Measurements from ENCODE around the gene PABPN1L. TPM values are rescaled to one million over a fixed set of nuclear protein-coding genes. Genes with fewer than 3 reads are reported as not detected.

Gene PABPN1L
- total and polyA plus RNA-seq, 9 of the 15 experiments (the other 6 are each of a cell fraction or from before 2014, with no cell fraction given) = 0.11 to 0.32 TPM; not detected in 7

- TF ChIP-seq CBFB (CRISPR knock-in tag; IDR thresholded peaks at IDR 0.05) = no peak
- TF ChIP-seq ZFP30 (CRISPR knock-in tag; IDR thresholded peaks at IDR 0.05; ENCODE audit: borderline replicate concordance) = no peak
- no peak for TF ChIP-seq ZNF639 (CRISPR knock-in tag; conservative IDR thresholded peaks at IDR 0.05 in 1 of 2, IDR thresholded peaks at IDR 0.05 in 1 of 2)
- TF ChIP-seq POLR2H (tag; IDR thresholded peaks at IDR 0.05; ENCODE audit: low read depth) = no peak
- no peak for TF ChIP-seq ZNF77 (CRISPR knock-in tag; IDR thresholded peaks at IDR 0.05)
- TF ChIP-seq RBM15 (IDR thresholded peaks at IDR 0.05; ENCODE audit: insufficient read depth, low read length) = no peak
- no peak for TF ChIP-seq DPF2 (IDR thresholded peaks at IDR 0.05)
- no peak for TF ChIP-seq PATZ1 (CRISPR knock-in tag; IDR thresholded peaks at IDR 0.05; ENCODE audit: borderline replicate concordance)
- TF ChIP-seq POLR3G (IDR thresholded peaks at IDR 0.05; ENCODE audit: extremely low read depth, insufficient read length, insufficient replicate concordance) = no peak
- TF ChIP-seq POLR2AphosphoS2 (IDR thresholded peaks at IDR 0.05; ENCODE audit: low read length) = no peak
- no peak for TF ChIP-seq MTA2 (IDR thresholded peaks at IDR 0.05; ENCODE audit: low read depth)
- TF ChIP-seq FOXJ3 (CRISPR knock-in tag; IDR thresholded peaks at IDR 0.05) = no peak
- TF ChIP-seq ZNF518B (CRISPR knock-in tag; IDR thresholded peaks at IDR 0.05) = no peak
- TF ChIP-seq MCM5 (IDR thresholded peaks at IDR 0.05; ENCODE audit: low read depth) = no peak
- TF ChIP-seq MXI1 (IDR thresholded peaks at IDR 0.05; ENCODE audit: low read depth, low read length) = no peak
- TF ChIP-seq HNRNPH1 (optimal IDR thresholded peaks at IDR 0.05; ENCODE audit: low read depth, low read length) = no peak
- TF ChIP-seq NBN (IDR thresholded peaks at IDR 0.05; ENCODE audit: low read depth) = no peak
Observed at GRCh38 chr16:88815901-88816589, 50.4 kb downstream of the PABPN1L start (continued).

All from K562 (cell line).